GM23248 (cell line): Measurements from ENCODE around the gene SART3.

ENCODE experiments used
- EZH2 ChIP-seq: fragments of 200-600 bp; sonication (generic); IDR thresholded peaks from 2 replicates; pipeline ENCODE4 v1.6.1; 2018; ENCODE audit warnings: antibody characterized with exemption, mild to moderate bottlenecking; ENCODE audit not compliant: insufficient read depth, poor library complexity, severe bottlenecking
- EZH2phosphoT487 ChIP-seq: fragments of 200-600 bp; sonication (generic); IDR thresholded peaks from 2 replicates; pipeline ENCODE4 v1.6.1; 2018; ENCODE audit warnings: antibody characterized with exemption, moderate library complexity, mild to moderate bottlenecking, low read depth; ENCODE audit not compliant: insufficient read depth

DNA sequence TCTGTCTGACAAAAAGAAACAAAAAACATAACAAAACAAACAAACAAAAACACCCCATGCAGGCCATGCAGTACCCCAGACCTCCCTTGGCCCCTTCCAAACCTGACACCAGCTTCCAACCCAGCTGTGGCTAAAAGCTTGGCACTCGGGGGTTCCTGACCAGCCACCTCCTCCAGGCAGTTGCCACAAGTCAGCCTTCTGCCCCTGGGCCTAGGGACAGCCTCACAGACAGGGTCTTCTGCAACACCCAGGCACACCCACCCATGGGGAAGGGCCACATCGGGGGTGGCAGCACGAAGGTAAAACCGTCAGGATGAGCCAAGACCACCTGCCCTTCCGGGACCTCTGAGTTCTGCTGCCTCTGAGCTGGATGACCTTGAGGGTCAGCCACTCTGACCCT, 47.6 kb upstream of the SART3 start:
- TF ChIP-seq EZH2 (no peak), EZH2phosphoT487 (no peak)
